GM19328 (cell line): Measurements from ENCODE around the gene PLAAT3.
"Not testable (repeated sequence)": the region's sequence is repeated elsewhere in the genome, so short reads cannot be mapped to it uniquely, and the experiment has no call there.

Experiments
- ATAC-seq: cut with Tn5 transposase; IDR thresholded peaks from one replicate; pipeline ENCODE4 v1.9.1; 2021; ENCODE audit warnings: mild to moderate bottlenecking, moderate library complexity; ENCODE audit not compliant: unreplicated experiment

PLAAT3 gene

GRCh38 chr11:63569570-63569969 lies 44.7 kb downstream of the PLAAT3 start:
- no peak for ATAC-seq

- peak; percentile 75 for ATAC-seq
These were observed 47.0 kb downstream of the PLAAT3 start for GRCh38 chr11:63567044-63567840.

- no peak for ATAC-seq
These were observed 49.4 kb downstream of the PLAAT3 start for GRCh38 chr11:63564784-63565350.

GRCh38 chr11:63564056-63564774 lies 50.0 kb downstream of the PLAAT3 start:
- ATAC-seq: peak; percentile 56

GRCh38 chr11:63563201-63564055 lies 50.8 kb downstream of the PLAAT3 start, which contains the start of gene PLAAT2:
Gene PLAAT2, minus strand, starts transcription at chr11:63563379. Its CDS starts 55 bp downstream, at chr11:63563324.
- no peak for ATAC-seq

- no peak for ATAC-seq
These were observed 53.6 kb downstream of the PLAAT3 start for GRCh38 chr11:63560506-63561180.

- no peak for ATAC-seq
These were observed 55.6 kb downstream of the PLAAT3 start for GRCh38 chr11:63558459-63559157.

GRCh38 chr11:63557570-63557969 lies 56.7 kb downstream of the PLAAT3 start:
- ATAC-seq: no peak

GRCh38 chr11:63556404-63557013 lies 57.7 kb downstream of the PLAAT3 start:
- no peak for ATAC-seq

GRCh38 chr11:63554877-63555223 lies 59.4 kb downstream of the PLAAT3 start:
- no peak for ATAC-seq

GRCh38 chr11:63553759-63554158 lies 60.5 kb downstream of the PLAAT3 start:
- ATAC-seq: no peak

GRCh38 chr11:63552921-63553320 lies 61.3 kb downstream of the PLAAT3 start:
- ATAC-seq: no peak

- no peak for ATAC-seq
These were observed 62.4 kb downstream of the PLAAT3 start for GRCh38 chr11:63551889-63552266.

- no peak for ATAC-seq
These were observed 62.9 kb downstream of the PLAAT3 start for GRCh38 chr11:63551091-63551888.

- not testable (repeated sequence) for ATAC-seq
These were observed 64.0 kb downstream of the PLAAT3 start for GRCh38 chr11:63550156-63550700.

GRCh38 chr11:63549411-63549810 lies 64.8 kb downstream of the PLAAT3 start:
- ATAC-seq: no peak

GRCh38 chr11:63548178-63548577 lies 66.1 kb downstream of the PLAAT3 start:
- ATAC-seq: no peak

GRCh38 chr11:63547061-63547460 lies 67.2 kb downstream of the PLAAT3 start:
- no peak for ATAC-seq
